ENCODE measurements around the gene ACY1.
A peak's percentile ranks its signal among the peaks of the same experiment; 100 is the strongest.

The ACY1 gene

GRCh38 chr3:52002748-52003147 lies 19.4 kb downstream of the ACY1 start:
- DNase-seq (ENCODE audit: low read depth, low spot score) = no peak
- no peak overlapping the region for H3K27ac ChIP-seq

GRCh38 chr3:52004163-52004787 lies 20.9 kb downstream of the ACY1 start:
- H3K27ac ChIP-seq = no peak overlapping the region
- DNase-seq (ENCODE audit: low read depth, low spot score) = no peak

- H3K27ac ChIP-seq = peak overlapping the region; percentile 4
- no peak for DNase-seq (ENCODE audit: low read depth, low spot score)
Measured at GRCh38 chr3:52004906-52005395, 21.6 kb downstream of the ACY1 start.

- DNase-seq (ENCODE audit: low read depth, low spot score) = no peak
- H3K27ac ChIP-seq = peak overlapping the region; percentile 4
Measured at GRCh38 chr3:52005571-52005986, 22.2 kb downstream of the ACY1 start.

GRCh38 chr3:52006017-52006819 lies 22.9 kb downstream of the ACY1 start:
- no peak for DNase-seq (ENCODE audit: low read depth, low spot score)

GRCh38 chr3:52006820-52007133 lies 23.4 kb downstream of the ACY1 start:
- no peak overlapping the region for H3K27ac ChIP-seq
- DNase-seq (ENCODE audit: low read depth, low spot score) = no peak

More at GRCh38 chr3:52006017-52006819, 22.9 kb downstream of the ACY1 start:
- H3K27ac ChIP-seq = peak overlapping the region; percentile 4

GRCh38 chr3:52007291-52007690 lies 24.0 kb downstream of the ACY1 start:
- no peak for DNase-seq (ENCODE audit: low read depth, low spot score)
- H3K27ac ChIP-seq = no peak overlapping the region

- DNase-seq (ENCODE audit: low read depth, low spot score) = no peak
- no peak overlapping the region for H3K27ac ChIP-seq
Measured at GRCh38 chr3:52010431-52010830, 27.1 kb downstream of the ACY1 start.

- no peak overlapping the region for H3K27ac ChIP-seq
- DNase-seq (ENCODE audit: low read depth, low spot score) = no peak
Measured at GRCh38 chr3:52012699-52013098, 29.4 kb downstream of the ACY1 start.

- no peak for DNase-seq (ENCODE audit: low read depth, low spot score)
- no peak overlapping the region for H3K27ac ChIP-seq
Measured at GRCh38 chr3:52013802-52014598, 30.7 kb downstream of the ACY1 start.

GRCh38 chr3:52014613-52015012 lies 31.3 kb downstream of the ACY1 start:
- no peak overlapping the region for H3K27ac ChIP-seq
- no peak for DNase-seq (ENCODE audit: low read depth, low spot score)

GRCh38 chr3:52015438-52016228 lies 32.3 kb downstream of the ACY1 start:
- H3K27ac ChIP-seq = no peak overlapping the region
- DNase-seq (ENCODE audit: low read depth, low spot score) = no peak

- DNase-seq (ENCODE audit: low read depth, low spot score) = no peak
- H3K27ac ChIP-seq = no peak overlapping the region
Measured at GRCh38 chr3:52017586-52017985, 34.3 kb downstream of the ACY1 start.

- H3K27ac ChIP-seq = no peak overlapping the region
- DNase-seq (ENCODE audit: low read depth, low spot score) = no peak
Measured at GRCh38 chr3:52018319-52019000, 35.1 kb downstream of the ACY1 start.

- no peak overlapping the region for H3K27ac ChIP-seq
- DNase-seq (ENCODE audit: low read depth, low spot score) = no peak
Measured at GRCh38 chr3:52019352-52020080, 36.2 kb downstream of the ACY1 start.

GRCh38 chr3:52020796-52021195 lies 37.5 kb downstream of the ACY1 start:
- H3K27ac ChIP-seq = no peak overlapping the region
- DNase-seq (ENCODE audit: low read depth, low spot score) = no peak

- no peak overlapping the region for H3K27ac ChIP-seq
- DNase-seq (ENCODE audit: low read depth, low spot score) = no peak
Measured at GRCh38 chr3:52021489-52022268, 38.3 kb downstream of the ACY1 start.

All from epithelial cell of prostate (primary cell).